ENCODE data around the gene CYFIP2. TPM values are rescaled to one million over a fixed set of nuclear protein-coding genes. Genes with fewer than 3 reads are reported as not detected.
A peak's percentile ranks its signal among the peaks of the same experiment; 100 is the strongest.

The CYFIP2 gene
- total RNA-seq, 1 experiment from 2014 or later: 4.1 TPM

GRCh38 chr5:157303667-157304327, 37.9 kb downstream of the CYFIP2 start:
- Histone ChIP-seq H3K27me3 (replicated peaks) (peaks cover 4% of the 10 kb centered on the region), H3K27ac (no peak overlapping the region), H3K4me3 (no peak overlapping the region), H3K9me3 (replicated peaks) (no peaks in the 10 kb centered on the region; the same call in 1 of the 2 replicates), H3K36me3 (no peaks in the 10 kb centered on the region), H3K4me1 (replicated peaks) (no peaks in the 10 kb centered on the region)
- DNase-seq (ENCODE audit: low read depth in 1 of 2, low spot score in 2 of 2): no peak

GRCh38 chr5:157306081-157306480, 40.2 kb downstream of the CYFIP2 start:
- no peak for DNase-seq (ENCODE audit: low read depth in 1 of 2, low spot score in 2 of 2)
- Histone ChIP-seq H3K36me3 (no peaks in the 10 kb centered on the region), H3K27me3 (replicated peaks) (peaks cover 4% of the 10 kb centered on the region), H3K9me3 (replicated peaks) (no peaks in the 10 kb centered on the region; the same call in 1 of the 2 replicates), H3K27ac (no peak overlapping the region), H3K4me1 (replicated peaks) (no peaks in the 10 kb centered on the region), H3K4me3 (no peak overlapping the region)

GRCh38 chr5:157306692-157307471, 41.0 kb downstream of the CYFIP2 start:
- no peak overlapping the region for H3K4me3 ChIP-seq
- DNase-seq (ENCODE audit: low read depth in 1 of 2, low spot score in 2 of 2): no peak
- H3K4me1 ChIP-seq (replicated peaks): no peaks in the 10 kb centered on the region
- no peaks in the 10 kb centered on the region; the same call in 1 of the 2 replicates for H3K9me3 ChIP-seq (replicated peaks)
- no peak overlapping the region for H3K27ac ChIP-seq
- peaks cover 4% of the 10 kb centered on the region for H3K27me3 ChIP-seq (replicated peaks)
- H3K36me3 ChIP-seq: no peaks in the 10 kb centered on the region

- H3K4me1 ChIP-seq (replicated peaks): no peaks in the 10 kb centered on the region
- H3K27ac ChIP-seq: no peak overlapping the region
- H3K9me3 ChIP-seq (replicated peaks): no peaks in the 10 kb centered on the region; the same call in 1 of the 2 replicates
- H3K27me3 ChIP-seq (replicated peaks): peaks cover 4% of the 10 kb centered on the region
- no peak overlapping the region for H3K4me3 ChIP-seq
- no peaks in the 10 kb centered on the region for H3K36me3 ChIP-seq
- no peak for DNase-seq (ENCODE audit: low read depth in 1 of 2, low spot score in 2 of 2)
Measured at GRCh38 chr5:157308836-157309465, 43.0 kb downstream of the CYFIP2 start.

- no peak for DNase-seq (ENCODE audit: low read depth in 1 of 2, low spot score in 2 of 2)
- Histone ChIP-seq H3K4me3 (no peak overlapping the region), H3K27me3 (replicated peaks) (peaks cover 5% of the 10 kb centered on the region), H3K4me1 (replicated peaks) (no peaks in the 10 kb centered on the region), H3K36me3 (no peaks in the 10 kb centered on the region), H3K9me3 (replicated peaks) (no peaks in the 10 kb centered on the region), H3K27ac (no peak overlapping the region)
Measured at GRCh38 chr5:157309796-157310195, 43.9 kb downstream of the CYFIP2 start.

GRCh38 chr5:157311595-157311994, 45.7 kb downstream of the CYFIP2 start:
- Histone ChIP-seq H3K36me3 (no peaks in the 10 kb centered on the region), H3K27ac (no peak overlapping the region), H3K4me1 (replicated peaks) (no peaks in the 10 kb centered on the region), H3K4me3 (no peak overlapping the region), H3K27me3 (replicated peaks) (peaks cover 5% of the 10 kb centered on the region), H3K9me3 (replicated peaks) (no peaks in the 10 kb centered on the region)
- DNase-seq (ENCODE audit: low read depth in 1 of 2, low spot score in 2 of 2): no peak

- Histone ChIP-seq H3K27ac (no peak overlapping the region), H3K9me3 (replicated peaks) (no peaks in the 10 kb centered on the region), H3K4me1 (replicated peaks) (no peaks in the 10 kb centered on the region), H3K4me3 (no peak overlapping the region), H3K36me3 (no peaks in the 10 kb centered on the region), H3K27me3 (replicated peaks) (peaks cover 12% of the 10 kb centered on the region)
- DNase-seq (ENCODE audit: low read depth in 1 of 2, low spot score in 2 of 2): peak in 1 of 2 experiments; percentile 21
Measured at GRCh38 chr5:157312492-157312891, 46.6 kb downstream of the CYFIP2 start.

GRCh38 chr5:157322581-157322980, 56.7 kb downstream of the CYFIP2 start:
- DNase-seq (ENCODE audit: low read depth in 1 of 2, low spot score in 2 of 2): no peak
- H3K4me3 ChIP-seq: no peak overlapping the region
- no peaks in the 10 kb centered on the region for H3K36me3 ChIP-seq
- peaks cover 9% of the 10 kb centered on the region for H3K27me3 ChIP-seq (replicated peaks)
- H3K4me1 ChIP-seq (replicated peaks): no peaks in the 10 kb centered on the region
- H3K9me3 ChIP-seq (replicated peaks): no peaks in the 10 kb centered on the region
- no peak overlapping the region for H3K27ac ChIP-seq

GRCh38 chr5:157323107-157323706, 57.3 kb downstream of the CYFIP2 start:
- DNase-seq (ENCODE audit: low read depth in 1 of 2, low spot score in 2 of 2): no peak
- Histone ChIP-seq H3K27ac (no peak overlapping the region), H3K4me1 (replicated peaks) (no peaks in the 10 kb centered on the region), H3K27me3 (replicated peaks) (peaks cover 3% of the 10 kb centered on the region; the same call in 1 of the 2 replicates), H3K36me3 (no peaks in the 10 kb centered on the region), H3K9me3 (replicated peaks) (no peaks in the 10 kb centered on the region), H3K4me3 (no peak overlapping the region)

- Histone ChIP-seq H3K27ac (no peak overlapping the region), H3K4me3 (no peak overlapping the region), H3K9me3 (replicated peaks) (no peaks in the 10 kb centered on the region), H3K36me3 (no peaks in the 10 kb centered on the region), H3K27me3 (replicated peaks) (0 out of 2 replicates have a peak, but pooled peaks cover 3% of the 10 kb centered on the region), H3K4me1 (replicated peaks) (no peaks in the 10 kb centered on the region; the same call in 1 of the 2 replicates)
- DNase-seq (ENCODE audit: low read depth in 1 of 2, low spot score in 2 of 2): no peak
Measured at GRCh38 chr5:157324237-157324636, 58.3 kb downstream of the CYFIP2 start.

- Histone ChIP-seq H3K27me3 (replicated peaks) (no peaks in the 10 kb centered on the region), H3K4me3 (no peak overlapping the region), H3K27ac (no peak overlapping the region), H3K9me3 (replicated peaks) (no peaks in the 10 kb centered on the region), H3K36me3 (no peaks in the 10 kb centered on the region), H3K4me1 (replicated peaks) (no peaks in the 10 kb centered on the region; the same call in 1 of the 2 replicates)
- DNase-seq (ENCODE audit: low read depth in 1 of 2, low spot score in 2 of 2): no peak
Measured at GRCh38 chr5:157326440-157327005, 60.6 kb downstream of the CYFIP2 start.

GRCh38 chr5:157327771-157328170, 61.8 kb downstream of the CYFIP2 start:
- Histone ChIP-seq H3K4me3 (no peak overlapping the region), H3K27me3 (replicated peaks) (no peaks in the 10 kb centered on the region)

GRCh38 chr5:157328277-157328912, 62.5 kb downstream of the CYFIP2 start:
- Histone ChIP-seq H3K4me3 (peak overlapping the region; percentile 19), H3K9me3 (replicated peaks) (no peaks in the 10 kb centered on the region), H3K36me3 (no peaks in the 10 kb centered on the region), H3K27ac (no peak overlapping the region), H3K4me1 (replicated peaks) (no peaks in the 10 kb centered on the region; the same call in 1 of the 2 replicates), H3K27me3 (replicated peaks) (no peaks in the 10 kb centered on the region)
- DNase-seq (ENCODE audit: low read depth in 1 of 2, low spot score in 2 of 2): peak; percentile 71 to 80

More at GRCh38 chr5:157327771-157328170, 61.8 kb downstream of the CYFIP2 start:
- Histone ChIP-seq H3K27ac (no peak overlapping the region), H3K36me3 (no peaks in the 10 kb centered on the region), H3K9me3 (replicated peaks) (no peaks in the 10 kb centered on the region), H3K4me1 (replicated peaks) (no peaks in the 10 kb centered on the region; the same call in 1 of the 2 replicates)
- no peak for DNase-seq (ENCODE audit: low read depth in 1 of 2, low spot score in 2 of 2)
